Esophagus squamous epithelium (tissue), 5 donors: ENCODE results near the gene OBSCN. TPM values are rescaled to one million over a fixed set of nuclear protein-coding genes. Genes with fewer than 3 reads are reported as not detected.

Experiments used
- DNase-seq: peaks from one replicate; lab custom pipeline; 2025; lab: John Stamatoyannopoulos, UW
- H3K27ac ChIP-seq, 4 donors: fragments of 200-600 bp; sonication (generic); one replicate each; pipeline ENCODE4 v1.5.1; 2016 to 2019; ENCODE audit warnings: mild to moderate bottlenecking in 1 of 4
- H3K27me3 ChIP-seq, 4 donors: fragments of 200-600 bp; sonication (generic); 1 replicate in 3 of 4; 2 replicates in 1 of 4; pipeline versions ENCODE4 v1.5.1 to v1.6.0; 2017 to 2021; ENCODE audit warnings: antibody characterized with exemption in 1 of 4
- H3K36me3 ChIP-seq, 3 donors: fragments of 200-600 bp; sonication (generic); one replicate each; pipeline ENCODE4 v1.5.1; 2016 to 2019
- H3K4me1 ChIP-seq, 3 donors: fragments of 200-600 bp; sonication (generic); one replicate each; pipeline ENCODE4 v1.5.1; 2017 to 2019
- H3K4me3 ChIP-seq, 4 donors: fragments of 200-600 bp; sonication (generic); 1 replicate in 3 of 4; 2 replicates in 1 of 4; pipeline ENCODE4 v1.5.1; 2016 to 2019; ENCODE audit warnings: mild to moderate bottlenecking in 2 of 4, moderate library complexity in 1 of 4
- H3K9me3 ChIP-seq, 3 donors: fragments of 200-600 bp; sonication (generic); one replicate each; pipeline ENCODE4 v1.5.1; 2016 to 2019
- CTCF ChIP-seq, 6 experiments: fragments of 450-650 bp in 4 of 6; fragments of 200-600 bp in 2 of 6; sonication (generic) in 2 of 6; IDR thresholded peaks; one replicate each; pipeline ENCODE4 v1.5.1; 2016 to 2019; ENCODE audit warnings: antibody characterized with exemption in 6 of 6, mild to moderate bottlenecking in 4 of 6, moderate library complexity in 4 of 6
- POLR2A ChIP-seq, 4 donors: fragments of 450-650 bp; IDR thresholded peaks; one replicate each; pipeline ENCODE4 v1.6.1; 2017; ENCODE audit warnings: antibody characterized with exemption in 4 of 4, mild to moderate bottlenecking in 4 of 4, moderate library complexity in 3 of 4
- WGBS, 2 donors: methylation state at CpG; one replicate each; pipeline ENCODE4 v1.1.5; 2018; 5-methylcytosine and 5-hydroxymethylcytosine counted together
- intact Hi-C: fragments of 100-400 bp; cut with DNase I; formaldehyde crosslinking; loops from one replicate; pipeline ENCODE4 v1.15.0; 2022
- total RNA-seq, 4 donors: library from RNA; depleted of rRNA; stranded (reverse); fragments of >200 nt; gene quantifications; one replicate each; pipeline ENCODE4 v1.1.0, GENCODE V29; 2016
- donor health status: DM: yes; HTN: yes; CAD: no.

Gene OBSCN
- total RNA-seq, 4 donors from 2014 or later = 4.0 to 53.2 (median 13.8) TPM

DNA sequence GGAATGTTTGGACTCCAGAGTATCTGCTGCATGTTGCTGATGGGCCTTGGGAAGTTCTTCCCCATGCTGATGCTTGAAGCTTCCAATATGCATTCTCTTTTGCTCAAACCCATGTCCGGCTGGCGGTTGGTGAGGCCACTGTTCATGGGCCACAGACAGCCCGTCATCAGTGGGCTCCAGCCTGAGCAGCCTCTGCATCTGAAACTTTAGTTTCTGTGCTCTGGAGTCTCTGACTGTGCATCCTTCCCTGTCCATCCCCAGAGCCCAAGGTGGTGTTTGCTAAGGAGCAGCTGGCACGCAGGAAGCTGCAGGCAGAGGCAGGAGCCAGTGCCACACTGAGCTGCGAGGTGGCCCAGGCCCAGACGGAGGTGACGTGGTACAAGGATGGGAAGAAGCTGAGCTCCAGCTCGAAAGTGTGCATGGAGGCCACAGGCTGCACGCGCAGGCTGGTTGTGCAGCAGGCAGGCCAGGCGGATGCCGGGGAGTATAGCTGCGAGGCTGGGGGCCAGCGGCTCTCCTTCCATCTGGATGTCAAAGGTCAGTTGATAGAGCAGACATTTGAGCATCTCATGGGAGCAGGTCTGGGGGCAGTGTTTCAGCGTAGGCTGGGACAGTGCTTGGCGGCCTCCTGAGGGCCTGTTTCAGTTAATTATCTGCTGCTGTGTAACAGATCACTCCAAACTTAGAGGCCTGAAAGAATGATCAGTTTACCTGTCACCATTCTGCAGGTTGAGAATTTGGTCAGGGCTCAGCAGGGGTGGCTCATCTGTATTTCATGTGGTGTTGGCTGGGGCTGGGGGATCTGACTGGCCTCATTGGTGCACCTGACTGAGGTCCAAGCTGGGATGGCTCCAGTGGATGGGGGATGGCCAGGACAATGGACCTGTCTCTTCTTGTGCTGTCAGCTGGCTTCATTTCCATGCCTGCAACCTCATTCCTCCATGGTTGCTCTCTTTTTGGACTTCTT, 16.6 kb downstream of the OBSCN start:
- intact Hi-C loops = no loop called here
- 89 to 93% methylated on average over 6 to 15 of the region's 16 CpGs for WGBS, 2 donors
- no peaks in the 10 kb centered on the region for H3K27me3 ChIP-seq
- no peak for DNase-seq
- peaks cover 0 to 24% (median 8%) of the 10 kb centered on the region in 3 donors for H3K4me1 ChIP-seq
- H3K36me3 ChIP-seq = peaks cover 0 to 55% (median 0%) of the 10 kb centered on the region in 3 donors
- no peak overlapping the region for H3K4me3 ChIP-seq
- H3K9me3 ChIP-seq = peaks cover 0 to 18% (median 14%) of the 10 kb centered on the region in 3 donors
- no peak for TF ChIP-seq CTCF (IDR thresholded peaks at IDR 0.05)
- no peak overlapping the region for H3K27ac ChIP-seq

DNA sequence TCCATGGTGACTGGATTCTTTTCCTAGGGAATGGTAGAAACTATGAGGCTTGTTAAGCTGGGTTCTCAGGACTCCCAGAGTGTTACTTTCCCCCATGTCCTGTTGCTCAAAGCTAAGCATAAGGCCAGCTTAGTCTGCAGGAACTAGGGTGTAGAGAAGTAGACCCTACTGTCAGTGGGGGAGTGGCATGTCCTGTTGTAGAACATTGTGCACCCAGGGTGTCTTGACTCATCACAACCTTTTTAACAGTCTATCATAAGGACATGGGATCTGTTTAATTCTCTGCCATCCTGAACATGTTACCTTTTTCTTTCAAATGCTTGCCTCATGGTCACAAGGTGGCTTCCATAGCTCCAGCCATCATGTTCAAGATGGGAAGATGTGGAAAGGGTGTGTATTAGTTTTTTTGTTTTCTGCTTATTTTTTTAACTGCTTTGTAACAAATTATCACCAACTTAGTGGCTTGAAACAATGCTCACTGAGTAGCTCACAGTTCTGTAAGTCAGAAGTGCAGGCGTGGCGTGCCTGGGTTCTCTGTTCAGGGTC, 17.4 kb downstream of the OBSCN start:
- no peaks in the 10 kb centered on the region for H3K27me3 ChIP-seq
- peaks cover 0 to 48% (median 0%) of the 10 kb centered on the region in 3 donors for H3K36me3 ChIP-seq
- no peak overlapping the region for H3K4me3 ChIP-seq
- peaks cover 0 to 24% (median 8%) of the 10 kb centered on the region in 3 donors for H3K4me1 ChIP-seq
- WGBS, 2 donors = 0% methylated on average over 2 of the region's 2 CpGs
- H3K9me3 ChIP-seq = peaks cover 0 to 18% (median 14%) of the 10 kb centered on the region in 3 donors
- TF ChIP-seq POLR2A (IDR thresholded peaks at IDR 0.05) (no peak), CTCF (IDR thresholded peaks at IDR 0.05) (no peak)
- intact Hi-C loops = no loop called here
- no peak for DNase-seq
- no peak overlapping the region for H3K27ac ChIP-seq

GRCh38 chr1:228225740-228226139, 17.9 kb downstream of the OBSCN start:
- intact Hi-C loops = no loop called here
- no peak for DNase-seq
- H3K27me3 ChIP-seq = no peaks in the 10 kb centered on the region
- H3K9me3 ChIP-seq = peaks cover 0 to 18% (median 14%) of the 10 kb centered on the region in 3 donors
- peaks cover 0 to 44% (median 0%) of the 10 kb centered on the region in 3 donors for H3K36me3 ChIP-seq
- WGBS, 2 donors = 83 to 96% methylated on average over 2 of the region's 2 CpGs
- peaks cover 0 to 24% (median 8%) of the 10 kb centered on the region in 3 donors for H3K4me1 ChIP-seq
- H3K4me3 ChIP-seq = no peak overlapping the region
- H3K27ac ChIP-seq = no peak overlapping the region
- TF ChIP-seq CTCF (IDR thresholded peaks at IDR 0.05) (no peak), POLR2A (IDR thresholded peaks at IDR 0.05) (no peak)

DNA sequence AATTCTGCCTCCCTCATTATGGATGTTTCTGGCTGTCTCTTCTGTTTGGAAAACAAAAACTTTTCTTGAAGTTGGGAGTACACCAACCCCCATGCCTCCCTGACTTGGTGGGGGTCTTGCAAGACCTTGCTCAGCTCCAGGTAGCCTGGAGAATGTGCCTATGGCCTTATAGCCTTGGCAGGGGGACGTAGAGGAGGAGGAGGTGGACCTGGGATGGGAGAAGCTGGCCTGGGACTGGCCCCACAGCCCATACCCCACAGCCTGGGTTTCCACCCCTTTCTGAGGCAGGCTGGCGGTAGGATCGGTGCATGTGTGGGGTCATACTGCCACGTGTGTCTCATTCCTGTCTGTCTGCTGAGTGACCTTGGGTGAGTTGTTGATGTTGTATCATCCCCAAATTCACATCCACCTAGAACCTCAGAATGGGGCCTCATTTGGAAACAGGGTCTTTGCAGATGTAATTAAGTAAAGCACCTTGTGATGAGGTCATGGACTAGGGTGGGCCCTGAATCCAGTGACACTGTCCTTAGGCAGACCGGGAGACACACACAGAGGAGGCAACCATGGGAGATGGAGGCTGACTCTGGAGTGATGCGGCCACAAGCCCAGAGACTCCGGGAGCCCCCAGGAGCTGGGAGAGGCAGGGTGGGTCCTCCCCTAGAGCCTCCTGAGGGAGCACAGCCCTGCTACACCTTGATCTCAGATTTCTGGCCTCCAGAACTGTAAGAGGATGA, 18.5 kb downstream of the OBSCN start:
- Histone ChIP-seq H3K4me3 (no peak overlapping the region), H3K27me3 (no peaks in the 10 kb centered on the region), H3K36me3 (peaks cover 0 to 49% (median 0%) of the 10 kb centered on the region in 3 donors), H3K27ac (no peak overlapping the region), H3K4me1 (peaks cover 0 to 24% (median 8%) of the 10 kb centered on the region in 3 donors), H3K9me3 (peaks cover 0 to 18% (median 14%) of the 10 kb centered on the region in 3 donors)
- DNase-seq = no peak
- intact Hi-C loops = no loop called here
- 88 to 100% methylated on average over 1 to 6 of the region's 7 CpGs for WGBS, 2 donors
- TF ChIP-seq POLR2A (IDR thresholded peaks at IDR 0.05) (no peak), CTCF (IDR thresholded peaks at IDR 0.05) (no peak)
